Measurements from ENCODE around the gene PATJ. TPM values are rescaled to one million over a fixed set of nuclear protein-coding genes. Genes with fewer than 3 reads are reported as not detected.
"Not testable (repeated sequence)": the region's sequence is repeated elsewhere in the genome, so short reads cannot be mapped to it uniquely, and the experiment has no call there.

The PATJ gene
- total RNA-seq, 4 donors from 2014 or later, result 119 to 299 (median 149) TPM

GRCh38 chr1:61873581-61873980 is 131.3 kb downstream of the PATJ start:
- in situ Hi-C loops (cut with MboI; ENCODE audit: low pct_ligation_motif_present in 1 of 4, low pct_unique_long_range_greater_than_20kb in 1 of 4, low sequenced_read_pairs in 3 of 4) (loop anchor here in 3 of 4 donors (25.0 kb wide), 3 partner anchors 411 to 1886 kb away; no protein-coding TSS in a partner anchor), intact Hi-C loops (cut with DNase I; ENCODE audit: low total_unique reads) (no loop called here)
- Histone ChIP-seq H3K27me3 (no peaks in the 10 kb centered on the region), H3K36me3 (peaks cover 0 to 27% (median 0%) of the 10 kb centered on the region in 4 donors), H3K27ac (no peak overlapping the region), H3K9me3 (no peaks in the 10 kb centered on the region), H3K4me1 (no peaks in the 10 kb centered on the region), H3K4me3 (no peak overlapping the region)
- 98 to 100% methylated on average over 1 to 2 of the region's 2 CpGs for WGBS, 2 donors (ENCODE audit: low coverage in 1 of 2)
- TF ChIP-seq EP300 (IDR thresholded peaks at IDR 0.05; ENCODE audit: low read depth) (no peak), POLR2A (IDR thresholded peaks at IDR 0.05) (no peak), POLR2AphosphoS5 (IDR thresholded peaks at IDR 0.05) (no peak), CTCF (IDR thresholded peaks at IDR 0.05) (no peak)
- DNase-seq, result no peak

GRCh38 chr1:61873994-61874393 is 131.7 kb downstream of the PATJ start:
- no peaks in the 10 kb centered on the region for H3K9me3 ChIP-seq
- no peak for DNase-seq
- no peak overlapping the region for H3K4me3 ChIP-seq
- no peaks in the 10 kb centered on the region for H3K4me1 ChIP-seq
- H3K27me3 ChIP-seq, result no peaks in the 10 kb centered on the region
- no peak overlapping the region for H3K27ac ChIP-seq
- WGBS, 2 donors (ENCODE audit: low coverage in 1 of 2), result 100% methylated on average over 1 of the region's 1 CpG
- peaks cover 0 to 27% (median 0%) of the 10 kb centered on the region in 4 donors for H3K36me3 ChIP-seq
- TF ChIP-seq POLR2A (IDR thresholded peaks at IDR 0.05), result no peak
- no peak for TF ChIP-seq POLR2AphosphoS5 (IDR thresholded peaks at IDR 0.05)
- no peak for TF ChIP-seq CTCF (IDR thresholded peaks at IDR 0.05)
- no peak for TF ChIP-seq EP300 (IDR thresholded peaks at IDR 0.05; ENCODE audit: low read depth)
- intact Hi-C loops (cut with DNase I; ENCODE audit: low total_unique reads) (no loop called here), in situ Hi-C loops (cut with MboI; ENCODE audit: low pct_ligation_motif_present in 1 of 4, low pct_unique_long_range_greater_than_20kb in 1 of 4, low sequenced_read_pairs in 3 of 4) (loop anchor here in 3 of 4 donors (25.0 kb wide), 3 partner anchors 412 to 1887 kb away; no protein-coding TSS in a partner anchor)

GRCh38 chr1:61875198-61875597 is 132.9 kb downstream of the PATJ start:
- no peak for DNase-seq
- no peak overlapping the region for H3K27ac ChIP-seq
- intact Hi-C loops (cut with DNase I; ENCODE audit: low total_unique reads) (no loop called here), in situ Hi-C loops (cut with MboI; ENCODE audit: low pct_ligation_motif_present in 1 of 4, low pct_unique_long_range_greater_than_20kb in 1 of 4, low sequenced_read_pairs in 3 of 4) (no loop called here)
- peaks cover 0 to 27% (median 0%) of the 10 kb centered on the region in 4 donors for H3K36me3 ChIP-seq
- H3K9me3 ChIP-seq, result no peaks in the 10 kb centered on the region
- WGBS, 2 donors (ENCODE audit: low coverage in 1 of 2), result 92 to 96% methylated on average over 2 of the region's 2 CpGs
- no peaks in the 10 kb centered on the region for H3K27me3 ChIP-seq
- H3K4me1 ChIP-seq, result no peaks in the 10 kb centered on the region
- TF ChIP-seq POLR2AphosphoS5 (IDR thresholded peaks at IDR 0.05) (no peak), POLR2A (IDR thresholded peaks at IDR 0.05) (no peak), EP300 (IDR thresholded peaks at IDR 0.05; ENCODE audit: low read depth) (no peak), CTCF (IDR thresholded peaks at IDR 0.05) (no peak)
- no peak overlapping the region for H3K4me3 ChIP-seq

- H3K4me1 ChIP-seq; intact Hi-C loops (cut with DNase I; ENCODE audit: low total_unique reads); H3K4me3 ChIP-seq; H3K9me3 ChIP-seq; in situ Hi-C loops (cut with MboI; ENCODE audit: low pct_ligation_motif_present in 1 of 4, low pct_unique_long_range_greater_than_20kb in 1 of 4, low sequenced_read_pairs in 3 of 4); H3K27me3 ChIP-seq; H3K27ac ChIP-seq; DNase-seq: not testable (repeated sequence)
- 71 to 92% methylated on average over 1 to 5 of the region's 5 CpGs for WGBS, 2 donors (ENCODE audit: low coverage in 1 of 2)
- H3K36me3 ChIP-seq, result peaks cover 0 to 24% (median 0%) of the 10 kb centered on the region in 4 donors
These were observed 137.7 kb downstream of the PATJ start for GRCh38 chr1:61879887-61880474.
